HCT116 (cell line): ENCODE measurements around the gene CDKAL1. TPM values are rescaled to one million over a fixed set of nuclear protein-coding genes. Genes with fewer than 3 reads are reported as not detected.

Source experiments
- ATAC-seq: fragments of 200-7000 bp; cut with Tn5 transposase; 2 replicates; pipeline ENCODE4 v1.9.1; 2020; ENCODE audit warnings: mild to moderate bottlenecking, moderate library complexity
- BruUV-seq: library from RNA; stranded (reverse); fragments of 400-500 nt; replicated peaks from 2 replicates; lab custom pipeline; 2021; lab: Mats Ljungman, UMichigan
- CTCF ChIA-PET: fragments of 300-600 bp; sonication (Branson Sonifier 250); formaldehyde crosslinking; loops from one replicate; lab custom pipeline; 2021; ENCODE audit warnings: antibody characterized with exemption; lab: Charles Lee
- POLR2A ChIA-PET: fragments of 300-600, 350-600 bp; sonication (Branson Sonifier 250); formaldehyde crosslinking; loops from one replicate; lab custom pipeline; 2021; ENCODE audit warnings: antibody characterized with exemption; lab: Charles Lee
- RAD21 ChIA-PET, 2 experiments: fragments of 300-600 bp; sonication (Branson Sonifier 250); formaldehyde crosslinking; loops; one replicate each; lab custom pipeline; 2023; ENCODE audit warnings: low total read pairs in 2 of 2; ENCODE audit not compliant: uncharacterized antibody in 2 of 2, unreplicated experiment in 2 of 2, low non-redundant PET in 1 of 2; lab: Charles Lee
- DNase-seq: peaks from one replicate; pipeline ENCODE4 v3.0.0-alpha.2; 2010; ENCODE audit warnings: low read depth, low spot score
- H2AFZ ChIP-seq: fragments of 200-600 bp; shearing (Covaris generic), sonication (generic); 2 replicates; pipeline ENCODE4 v1.6.1; 2017; ENCODE audit warnings: low read depth, mixed run types, mixed read lengths, antibody characterized with exemption, low read length; ENCODE audit not compliant: poor library complexity, severe bottlenecking
- H3K27ac ChIP-seq: 2 replicates; pipeline ENCODE4 v1.5.1; 2012; ENCODE audit warnings: low read depth, low read length
- H3K27me3 ChIP-seq: fragments of 200-600 bp; sonication (generic); 2 replicates; pipeline ENCODE4 v1.6.1; 2016; ENCODE audit warnings: mixed run types, low read length, mixed read lengths; ENCODE audit not compliant: insufficient read depth
- H3K36me3 ChIP-seq, 2 experiments: fragments of 200-500 bp in 1 of 2; fragments of 200-600 bp in 1 of 2; sonication (Bioruptor generic) in 1 of 2; sonication (generic) in 1 of 2; 2 replicates each; pipeline versions ENCODE4 v1.5.1 to v1.6.1; 2014 to 2016; ENCODE audit warnings: low read length in 2 of 2, inconsistent platforms in 1 of 2, mixed read lengths in 1 of 2, mixed run types in 1 of 2; ENCODE audit not compliant: insufficient read depth in 2 of 2, control insufficient read depth in 1 of 2
- H3K4me1 ChIP-seq, 2 experiments: fragments of 200-600 bp in 1 of 2; sonication (generic) in 1 of 2; 2 replicates each; pipeline versions ENCODE4 v1.5.1 to v1.6.1; 2012 to 2017; ENCODE audit warnings: low read length in 2 of 2, inconsistent platforms in 1 of 2, mild to moderate bottlenecking in 1 of 2, mixed read lengths in 1 of 2, mixed run types in 1 of 2, moderate library complexity in 1 of 2; ENCODE audit not compliant: insufficient read depth in 2 of 2, control insufficient read depth in 1 of 2
- H3K4me2 ChIP-seq: fragments of 200-600 bp; sonication (generic); 2 replicates; pipeline ENCODE4 v1.6.1; 2017; ENCODE audit warnings: mixed run types, low read length, mixed read lengths
- H3K4me3 ChIP-seq, 2 experiments: fragments of 200-600 bp in 1 of 2; sonication (generic) in 1 of 2; replicated peaks in 1 of 2; 2 replicates each; pipeline ENCODE4 v1.5.1; 2011 to 2016; ENCODE audit warnings: low read length in 2 of 2, control low read depth in 1 of 2, low read depth in 1 of 2, mild to moderate bottlenecking in 1 of 2, mixed read lengths in 1 of 2, mixed run types in 1 of 2
- H3K79me2 ChIP-seq: fragments of 200-600 bp; sonication (generic); 2 replicates; pipeline ENCODE4 v1.6.1; 2017; ENCODE audit warnings: mild to moderate bottlenecking, mixed run types, low read length, moderate library complexity, mixed read lengths; ENCODE audit not compliant: insufficient read depth
- H3K9ac ChIP-seq: fragments of 200-600 bp; sonication (generic); 2 replicates; pipeline ENCODE4 v1.6.1; 2016; ENCODE audit warnings: low read length, mixed read lengths
- H3K9me2 ChIP-seq: fragments of 200-600 bp; sonication (generic), shearing (Covaris generic); 2 replicates; pipeline ENCODE4 v1.6.1; 2017; ENCODE audit warnings: mixed run types, mild to moderate bottlenecking, moderate library complexity; ENCODE audit not compliant: insufficient read depth
- H3K9me3 ChIP-seq, 2 experiments: fragments of 200-500 bp in 1 of 2; fragments of 200-600 bp in 1 of 2; sonication (Bioruptor generic) in 1 of 2; sonication (generic) in 1 of 2; 2 replicates each; pipeline ENCODE4 v1.6.1; 2014 to 2017; ENCODE audit warnings: low read length in 2 of 2, mixed read lengths in 2 of 2, inconsistent platforms in 1 of 2, low read depth in 1 of 2, mild to moderate bottlenecking in 1 of 2, mixed run types in 1 of 2, moderate library complexity in 1 of 2; ENCODE audit not compliant: control insufficient read depth in 1 of 2, insufficient read depth in 1 of 2
- H4K20me1 ChIP-seq: fragments of 200-600 bp; sonication (generic), shearing (Covaris generic); 2 replicates; pipeline ENCODE4 v1.6.1; 2017; ENCODE audit warnings: mixed run types, mild to moderate bottlenecking, moderate library complexity; ENCODE audit not compliant: insufficient read depth
- ATF3 ChIP-seq: IDR thresholded peaks from 2 replicates; pipeline ENCODE4 v1.6.1; 2012
- CEBPB ChIP-seq: IDR thresholded peaks from 2 replicates; pipeline ENCODE4 v1.6.1; 2012; ENCODE audit warnings: low read depth
- CTCF ChIP-seq, 3 experiments: fragments of 200-600 bp in 1 of 3; sonication (generic) in 1 of 3; IDR thresholded peaks in 2 of 3; conservative IDR thresholded peaks in 1 of 3; 2 replicates each; pipeline ENCODE4 v1.5.1; 2012 to 2017; ENCODE audit warnings: low read depth in 2 of 3, low read length in 2 of 3, antibody characterized with exemption in 1 of 3, borderline replicate concordance in 1 of 3, control low read depth in 1 of 3, mild to moderate bottlenecking in 1 of 3, mixed read lengths in 1 of 3, mixed run types in 1 of 3, moderate library complexity in 1 of 3; ENCODE audit not compliant: insufficient read depth in 1 of 3
- EZH2 ChIP-seq: fragments of 200-600 bp; sonication (generic); IDR thresholded peaks from 2 replicates; pipeline ENCODE4 v1.6.1; 2017; ENCODE audit warnings: antibody characterized with exemption, mixed run types
- FOSL1 ChIP-seq: IDR thresholded peaks from 2 replicates; pipeline ENCODE4 v1.6.1; 2012; ENCODE audit warnings: low read depth
- JUND ChIP-seq: IDR thresholded peaks from 2 replicates; pipeline ENCODE4 v1.6.1; 2012
- POLR2A ChIP-seq: IDR thresholded peaks from 2 replicates; pipeline ENCODE4 v1.7.0; 2011; ENCODE audit warnings: borderline replicate concordance; ENCODE audit not compliant: insufficient read depth, insufficient read length; ENCODE audit errors: extremely low read depth
- RAD21 ChIP-seq: IDR thresholded peaks from 2 replicates; pipeline ENCODE4 v1.6.1; 2012; ENCODE audit warnings: low read depth, mild to moderate bottlenecking
- REST ChIP-seq: IDR thresholded peaks from 2 replicates; pipeline ENCODE4 v1.6.1; 2012; ENCODE audit warnings: low read depth
- SIN3A ChIP-seq: IDR thresholded peaks from 2 replicates; pipeline ENCODE4 v1.6.1; 2012; ENCODE audit warnings: low read depth
- SP1 ChIP-seq: IDR thresholded peaks from 2 replicates; pipeline ENCODE4 v1.6.1; 2012; ENCODE audit warnings: low read depth
- SRF ChIP-seq: IDR thresholded peaks from 2 replicates; pipeline ENCODE4 v1.6.1; 2012; ENCODE audit warnings: low read depth
- TCF7L2 ChIP-seq: IDR thresholded peaks from 2 replicates; pipeline ENCODE4 v1.7.0; 2011; ENCODE audit warnings: borderline replicate concordance, inconsistent platforms; ENCODE audit not compliant: insufficient read depth, insufficient read length; ENCODE audit errors: extremely low read depth
- YY1 ChIP-seq: IDR thresholded peaks from 2 replicates; pipeline ENCODE4 v1.6.1; 2011; ENCODE audit warnings: low read length, low read depth, moderate library complexity, mild to moderate bottlenecking; ENCODE audit not compliant: insufficient replicate concordance; ENCODE audit errors: extremely low read depth
- ZBTB33 ChIP-seq: IDR thresholded peaks from 2 replicates; pipeline ENCODE4 v1.6.1; 2011; ENCODE audit warnings: mild to moderate bottlenecking, low read length, moderate library complexity; ENCODE audit not compliant: insufficient replicate concordance; ENCODE audit errors: extremely low read depth
- ZFX ChIP-seq: fragments of 450-650 bp; IDR thresholded peaks from 2 replicates; pipeline ENCODE4 v1.6.1; 2017
- ZNF274 ChIP-seq: fragments of 200-500 bp; sonication (Bioruptor generic); IDR thresholded peaks from 2 replicates; pipeline ENCODE4 v1.6.1; 2014; ENCODE audit warnings: mild to moderate bottlenecking, low read depth, low read length, inconsistent platforms
- intact Hi-C: fragments of 100-400 bp; cut with micrococcal nuclease; formaldehyde crosslinking; loops from 2 replicates; pipeline ENCODE4 v1.10.0; 2022
- total RNA-seq: library from RNA; stranded (reverse); gene quantifications from one replicate; pipeline ENCODE4 v1.2.1, GENCODE V29; 2021; ENCODE audit not compliant: unreplicated experiment

CDKAL1 gene
- total RNA-seq, 1 experiment from 2014 or later = 14.9 TPM

- RAD21 ChIA-PET = no interaction called here
- intact Hi-C loops = no loop called here
- ATAC-seq (no peak), DNase-seq (no peak)
- no peak for TF ChIP-seq FOSL1
- no peak for TF ChIP-seq CTCF (IDR thresholded peaks at IDR 0.05 in 2 of 3, conservative IDR thresholded peaks at IDR 0.05 in 1 of 3; ENCODE audit: borderline replicate concordance in 1 of 3, insufficient read depth in 1 of 3, low read depth in 2 of 3, low read length in 2 of 3)
- TF ChIP-seq ZNF274 = no peak
- TF ChIP-seq TCF7L2 = no peak
- no peak for TF ChIP-seq ATF3
- no peak for TF ChIP-seq RAD21
- no peak for TF ChIP-seq SIN3A
- no peak for TF ChIP-seq SRF
- TF ChIP-seq EZH2 = no peak
- TF ChIP-seq YY1 = no peak
- TF ChIP-seq JUND = no peak
- TF ChIP-seq SP1 = no peak
- TF ChIP-seq ZBTB33 = no peak
- no peak for TF ChIP-seq REST
- TF ChIP-seq CEBPB = no peak
- no peak for TF ChIP-seq ZFX
- TF ChIP-seq POLR2A = no peak
- H3K4me3 ChIP-seq = no peak overlapping the region
- H3K79me2 ChIP-seq = no peaks in the 10 kb centered on the region
- H3K9me2 ChIP-seq = 0 out of 2 replicates have a peak, but pooled peaks cover 2% of the 10 kb centered on the region
- no peaks in the 10 kb centered on the region for H4K20me1 ChIP-seq
- H3K9me3 ChIP-seq = no peaks in the 10 kb centered on the region
- H2AFZ ChIP-seq = no peak overlapping the region
- no peaks in the 10 kb centered on the region for H3K27me3 ChIP-seq
- POLR2A ChIA-PET = no interaction called here
- BruUV-seq = no TSS peak
- no peaks in the 10 kb centered on the region for H3K36me3 ChIP-seq
- no peak overlapping the region for H3K4me2 ChIP-seq
- no peak overlapping the region for H3K27ac ChIP-seq
- CTCF ChIA-PET = no interaction called here
- no peak overlapping the region for H3K9ac ChIP-seq
- peaks cover 0 to 3% of the 10 kb centered on the region in 2 experiments; a peak in 1 of 4 replicates for H3K4me1 ChIP-seq
These were observed 724.4 kb downstream of the CDKAL1 start for GRCh38 chr6:21258665-21259064.
